ENCODE measurements around the gene NRL. TPM values are rescaled to one million over a fixed set of nuclear protein-coding genes. Genes with fewer than 3 reads are reported as not detected.

Gene NRL
- polyA plus RNA-seq, 3 donors = 1.1 to 1.5 (median 1.3) TPM

DNA sequence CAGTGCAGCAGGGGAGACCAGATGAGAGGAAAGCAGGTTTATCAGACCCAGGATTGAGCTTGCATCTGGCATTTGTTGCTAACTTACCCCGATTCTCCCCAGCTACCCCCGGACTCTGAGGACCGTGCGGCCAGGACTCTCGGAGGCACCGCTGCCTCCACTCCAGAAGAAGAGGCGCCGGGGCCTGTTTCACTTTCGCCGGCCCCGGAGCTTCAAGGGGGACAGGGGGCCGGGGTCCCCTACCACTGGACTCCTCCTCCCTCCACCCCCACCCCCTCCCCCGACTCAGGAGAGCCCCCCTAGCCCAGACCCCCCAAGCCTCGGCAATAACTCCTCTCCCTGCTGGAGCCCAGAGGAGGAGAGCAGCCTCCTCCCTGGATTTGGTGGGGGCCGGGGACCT lies 49.9 kb downstream of the NRL start:
- Histone ChIP-seq H3K4me3 (replicated peaks in 1 of 3; ENCODE audit: low read depth in 2 of 3, low read length in 3 of 3) (no peak overlapping the region), H3K27me3 (ENCODE audit: control insufficient read depth in 2 of 2, insufficient read depth in 2 of 2, low read length in 2 of 2) (no peaks in the 10 kb centered on the region), H3K36me3 (replicated peaks in 1 of 2; ENCODE audit: control insufficient read depth in 1 of 2, insufficient read depth in 2 of 2, low read length in 2 of 2) (no peaks in the 10 kb centered on the region), H3K9me3 (replicated peaks in 1 of 2; ENCODE audit: control insufficient read depth in 1 of 2, insufficient read depth in 1 of 2, low read length in 2 of 2) (no peaks in the 10 kb centered on the region), H2AFZ (ENCODE audit: insufficient read depth, low read depth, low read length, poor library complexity, severe bottlenecking) (no peak overlapping the region), H3K27ac (ENCODE audit: low read depth in 1 of 2, low read length in 2 of 2) (no peak overlapping the region), H3K4me1 (ENCODE audit: control insufficient read depth in 1 of 2, insufficient read depth in 2 of 2, low read length in 2 of 2) (no peaks in the 10 kb centered on the region), H3K79me2 (ENCODE audit: insufficient read depth, low read length) (no peaks in the 10 kb centered on the region), H4K20me1 (ENCODE audit: insufficient read depth, low read length) (no peaks in the 10 kb centered on the region), H3K9ac (ENCODE audit: insufficient read depth, low read length, poor library complexity, severe bottlenecking) (no peak overlapping the region), H3K4me2 (replicated peaks; ENCODE audit: extremely low read depth, low read length, poor library complexity, severe bottlenecking) (no peak overlapping the region)
- peaks cover 0 to 2% (median 0%) of the 10 kb centered on the region in 7 donors for H3K9me3 Mint-ChIP-seq
- H3K4me3 Mint-ChIP-seq = no peak overlapping the region
- H3K27me3 Mint-ChIP-seq (ENCODE audit: low read depth in 3 of 3) = peaks cover 5 to 10% (median 7%) of the 10 kb centered on the region in 3 donors
- intact Hi-C loops (cut with micrococcal nuclease) = no loop called here
- H3K4me1 Mint-ChIP-seq = no peaks in the 10 kb centered on the region
- peak overlapping the region in 1 of 7 donors; percentile 21 for H3K27ac Mint-ChIP-seq
- no peaks in the 10 kb centered on the region for H3K36me3 Mint-ChIP-seq
- WGBS (ENCODE audit: insufficient coverage) = 81% methylated on average over 4 of the region's 15 CpGs
- TF ChIP-seq, protein P1, sequence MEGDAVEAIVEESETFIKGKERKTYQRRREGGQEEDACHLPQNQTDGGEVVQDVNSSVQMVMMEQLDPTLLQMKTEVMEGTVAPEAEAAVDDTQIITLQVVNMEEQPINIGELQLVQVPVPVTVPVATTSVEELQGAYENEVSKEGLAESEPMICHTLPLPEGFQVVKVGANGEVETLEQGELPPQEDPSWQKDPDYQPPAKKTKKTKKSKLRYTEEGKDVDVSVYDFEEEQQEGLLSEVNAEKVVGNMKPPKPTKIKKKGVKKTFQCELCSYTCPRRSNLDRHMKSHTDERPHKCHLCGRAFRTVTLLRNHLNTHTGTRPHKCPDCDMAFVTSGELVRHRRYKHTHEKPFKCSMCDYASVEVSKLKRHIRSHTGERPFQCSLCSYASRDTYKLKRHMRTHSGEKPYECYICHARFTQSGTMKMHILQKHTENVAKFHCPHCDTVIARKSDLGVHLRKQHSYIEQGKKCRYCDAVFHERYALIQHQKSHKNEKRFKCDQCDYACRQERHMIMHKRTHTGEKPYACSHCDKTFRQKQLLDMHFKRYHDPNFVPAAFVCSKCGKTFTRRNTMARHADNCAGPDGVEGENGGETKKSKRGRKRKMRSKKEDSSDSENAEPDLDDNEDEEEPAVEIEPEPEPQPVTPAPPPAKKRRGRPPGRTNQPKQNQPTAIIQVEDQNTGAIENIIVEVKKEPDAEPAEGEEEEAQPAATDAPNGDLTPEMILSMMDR (IDR thresholded peaks at IDR 0.05) = no peak
- DNase-seq = no peak

DNA sequence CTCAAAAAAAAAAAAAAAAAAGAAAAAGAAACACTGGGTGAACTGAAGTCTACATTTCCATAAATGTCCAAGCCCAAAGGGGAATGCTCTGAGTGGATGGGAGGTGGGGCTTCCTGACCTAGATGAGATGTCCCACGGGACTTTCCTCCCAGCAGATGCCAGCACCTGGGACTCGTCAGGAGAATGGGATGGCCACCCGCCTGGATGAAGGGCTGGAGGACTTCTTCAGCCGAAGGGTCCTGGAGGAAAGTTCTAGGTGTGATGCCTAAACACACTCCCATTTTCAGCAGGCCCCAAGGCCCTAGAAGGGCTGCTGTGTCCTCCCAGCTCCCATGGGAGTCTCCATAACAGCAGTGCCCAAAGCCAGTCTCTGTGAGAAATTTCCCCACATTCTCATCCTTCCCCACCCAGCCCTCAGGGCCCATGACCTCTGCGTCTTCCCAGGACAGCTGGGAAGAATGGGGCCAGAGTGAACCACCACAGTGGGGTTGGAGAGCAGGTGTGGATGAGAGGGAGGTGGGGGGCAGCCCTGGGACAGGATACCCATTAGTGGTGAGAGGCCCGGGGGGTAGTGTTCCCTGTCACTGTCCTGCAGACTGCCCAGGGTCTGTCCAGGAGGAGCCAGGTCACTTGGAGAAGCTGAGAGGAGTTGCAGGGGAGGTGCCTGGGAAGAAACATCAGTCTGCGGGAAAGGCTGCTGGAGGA lies 50.5 kb downstream of the NRL start:
- Histone ChIP-seq H4K20me1 (ENCODE audit: insufficient read depth, low read length) (no peaks in the 10 kb centered on the region), H3K4me2 (replicated peaks; ENCODE audit: extremely low read depth, low read length, poor library complexity, severe bottlenecking) (no peak overlapping the region), H3K9ac (ENCODE audit: insufficient read depth, low read length, poor library complexity, severe bottlenecking) (no peak overlapping the region), H3K4me1 (ENCODE audit: control insufficient read depth in 1 of 2, insufficient read depth in 2 of 2, low read length in 2 of 2) (no peaks in the 10 kb centered on the region), H3K79me2 (ENCODE audit: insufficient read depth, low read length) (no peaks in the 10 kb centered on the region), H3K9me3 (replicated peaks in 1 of 2; ENCODE audit: control insufficient read depth in 1 of 2, insufficient read depth in 1 of 2, low read length in 2 of 2) (no peaks in the 10 kb centered on the region), H3K27ac (ENCODE audit: low read depth in 1 of 2, low read length in 2 of 2) (no peak overlapping the region), H2AFZ (ENCODE audit: insufficient read depth, low read depth, low read length, poor library complexity, severe bottlenecking) (no peak overlapping the region), H3K27me3 (ENCODE audit: control insufficient read depth in 2 of 2, insufficient read depth in 2 of 2, low read length in 2 of 2) (no peaks in the 10 kb centered on the region), H3K4me3 (replicated peaks in 1 of 3; ENCODE audit: low read depth in 2 of 3, low read length in 3 of 3) (no peak overlapping the region), H3K36me3 (replicated peaks in 1 of 2; ENCODE audit: control insufficient read depth in 1 of 2, insufficient read depth in 2 of 2, low read length in 2 of 2) (no peaks in the 10 kb centered on the region)
- peaks cover 5 to 6% (median 6%) of the 10 kb centered on the region in 3 donors for H3K27me3 Mint-ChIP-seq (ENCODE audit: low read depth in 3 of 3)
- no peak overlapping the region for H3K4me3 Mint-ChIP-seq
- H3K9me3 Mint-ChIP-seq = peaks cover 0 to 2% (median 0%) of the 10 kb centered on the region in 7 donors
- H3K4me1 Mint-ChIP-seq = no peaks in the 10 kb centered on the region
- no peaks in the 10 kb centered on the region for H3K36me3 Mint-ChIP-seq
- TF ChIP-seq, protein P1 (IDR thresholded peaks at IDR 0.05) = no peak
- DNase-seq = no peak
- intact Hi-C loops (cut with micrococcal nuclease) = no loop called here
- 96% methylated on average over 3 of the region's 7 CpGs for WGBS (ENCODE audit: insufficient coverage)
- peak overlapping the region in 1 of 7 donors; percentile 21 for H3K27ac Mint-ChIP-seq

Data from CD14-positive monocyte (primary cell).